Brain microvascular endothelial cell (primary cell): ENCODE measurements around the gene EIF1.
"Not testable (repeated sequence)": the region's sequence is repeated elsewhere in the genome, so short reads cannot be mapped to it uniquely, and the experiment has no call there.

Source experiments
- DNase-seq: peaks from one replicate; pipeline ENCODE4 v3.0.0-alpha.2; 2020
- H3K27ac ChIP-seq: fragments of 250-450 bp; sonication (Bioruptor Pico); 2 replicates; pipeline ENCODE4 v1.5.1; 2020; ENCODE audit warnings: mild to moderate bottlenecking, moderate library complexity
- H3K27me3 ChIP-seq: fragments of 250-450 bp; sonication (Bioruptor Pico); replicated peaks from 2 replicates; pipeline ENCODE4 v1.5.1; 2020; ENCODE audit warnings: mild to moderate bottlenecking
- H3K36me3 ChIP-seq: fragments of 250-450 bp; sonication (Bioruptor Pico); replicated peaks from 2 replicates; pipeline ENCODE4 v1.5.1; 2020; ENCODE audit warnings: mild to moderate bottlenecking
- H3K4me3 ChIP-seq: 2 replicates; pipeline ENCODE4 v1.5.1; 2011; ENCODE audit warnings: low read depth, mild to moderate bottlenecking, control low read depth, low read length, moderate library complexity
- CTCF ChIP-seq: IDR thresholded peaks from 2 replicates; pipeline ENCODE4 v1.5.1; 2011; ENCODE audit warnings: low read depth, mild to moderate bottlenecking, moderate library complexity, low read length, control low read depth, inconsistent platforms; ENCODE audit errors: missing control alignments
- in situ Hi-C: cut with HindIII; loops from 2 replicates; pipeline ENCODE4 v1.10.0; 2017; ENCODE audit warnings: low sequenced_read_pairs, low pct_ligation_motif_present

The EIF1 gene

DNA sequence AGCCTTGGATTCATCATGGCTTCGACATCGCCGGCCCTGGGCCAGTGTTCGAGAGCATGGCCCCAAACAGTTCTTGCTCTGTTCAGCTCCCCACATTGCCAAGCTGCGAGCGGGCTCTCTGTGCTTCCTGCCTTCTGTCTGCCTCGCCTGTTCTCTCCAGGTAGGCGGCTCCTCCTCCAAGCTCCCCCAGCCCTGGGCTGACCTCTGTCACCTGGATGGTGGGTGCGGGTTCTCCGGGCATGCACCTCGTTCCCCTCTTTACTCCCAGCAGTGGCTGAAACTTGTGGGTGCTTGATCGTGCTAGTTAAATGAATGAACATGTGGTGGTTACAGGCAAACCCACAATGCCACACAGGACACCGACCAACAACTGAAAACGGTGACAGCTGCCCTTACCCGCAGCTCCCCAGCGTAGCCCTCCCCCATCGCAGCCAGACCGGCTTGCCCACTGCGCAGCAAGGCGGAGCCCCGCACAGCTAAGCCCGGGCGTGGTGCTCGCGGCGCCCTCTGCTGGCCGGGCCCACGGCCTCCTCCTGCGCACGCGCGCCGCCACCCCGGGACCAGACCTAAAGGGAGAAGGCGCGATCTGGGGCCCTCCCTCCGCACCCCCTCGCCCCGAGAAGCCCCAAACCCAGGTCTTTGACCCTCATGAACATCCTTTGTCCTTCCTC, 23.0 kb upstream of the EIF1 start:
- no peaks in the 10 kb centered on the region for H3K36me3 ChIP-seq
- peak overlapping the region; percentile 61 for H3K27ac ChIP-seq
- in situ Hi-C loops = no loop called here
- H3K4me3 ChIP-seq = peak overlapping the region; percentile 58
- no peaks in the 10 kb centered on the region for H3K27me3 ChIP-seq
- peak; percentile 52 for DNase-seq
- peak; percentile 68 for TF ChIP-seq CTCF

DNA sequence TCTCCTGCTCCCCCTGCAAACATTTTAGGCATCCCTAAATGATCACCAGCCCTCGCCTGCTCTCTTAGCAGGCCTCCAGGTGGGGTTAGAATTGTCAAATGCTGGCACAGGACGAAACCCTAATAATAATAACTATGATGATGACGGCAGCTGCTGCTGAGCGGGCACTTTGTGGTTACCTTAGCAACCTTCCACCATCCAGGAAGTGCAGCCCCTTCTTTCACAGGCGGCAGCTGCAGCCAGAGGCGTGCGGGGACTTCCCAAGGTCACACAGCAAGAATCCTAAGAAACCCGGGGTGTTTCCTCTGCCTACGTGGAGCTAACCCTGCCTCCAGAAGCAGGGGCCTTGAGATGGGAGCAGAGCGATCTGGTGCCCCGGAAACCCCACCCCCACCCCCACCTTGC, 22.4 kb upstream of the EIF1 start:
- DNase-seq = peak; percentile 53
- H3K27ac ChIP-seq = peak overlapping the region; percentile 61
- no peaks in the 10 kb centered on the region for H3K27me3 ChIP-seq
- in situ Hi-C loops = no loop called here
- no peak for TF ChIP-seq CTCF
- H3K4me3 ChIP-seq = peak overlapping the region; percentile 55
- H3K36me3 ChIP-seq = no peaks in the 10 kb centered on the region

DNA sequence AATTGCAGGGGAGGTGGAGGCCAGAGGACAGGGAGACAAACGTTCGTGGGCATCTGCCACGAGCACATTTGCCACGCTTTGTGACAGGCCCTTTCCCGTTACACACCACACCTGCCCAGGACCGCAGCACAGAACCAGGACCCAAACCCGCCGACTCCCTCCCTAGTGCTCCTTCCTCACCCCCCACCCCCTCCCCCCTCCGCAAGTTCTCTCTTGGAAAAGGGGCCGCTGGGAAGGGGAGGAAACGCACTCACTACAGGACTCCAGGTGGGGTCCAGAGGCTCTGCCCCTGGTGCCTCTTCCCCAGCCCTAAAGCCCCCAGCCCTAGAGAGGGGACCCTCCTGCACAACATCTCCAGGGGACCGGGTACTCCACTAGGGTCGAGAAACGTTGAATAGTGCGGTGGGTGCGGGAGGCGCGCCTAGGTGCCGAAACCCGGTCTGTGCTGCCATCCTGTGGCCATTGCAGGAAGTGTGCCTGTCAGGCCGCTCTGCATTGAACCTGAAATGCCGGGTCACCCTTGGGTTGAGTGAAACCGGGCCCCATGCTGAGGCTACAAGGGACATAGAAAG, 21.9 kb upstream of the EIF1 start:
- in situ Hi-C loops = no loop called here
- H3K27ac ChIP-seq = peak overlapping the region; percentile 61

DNA sequence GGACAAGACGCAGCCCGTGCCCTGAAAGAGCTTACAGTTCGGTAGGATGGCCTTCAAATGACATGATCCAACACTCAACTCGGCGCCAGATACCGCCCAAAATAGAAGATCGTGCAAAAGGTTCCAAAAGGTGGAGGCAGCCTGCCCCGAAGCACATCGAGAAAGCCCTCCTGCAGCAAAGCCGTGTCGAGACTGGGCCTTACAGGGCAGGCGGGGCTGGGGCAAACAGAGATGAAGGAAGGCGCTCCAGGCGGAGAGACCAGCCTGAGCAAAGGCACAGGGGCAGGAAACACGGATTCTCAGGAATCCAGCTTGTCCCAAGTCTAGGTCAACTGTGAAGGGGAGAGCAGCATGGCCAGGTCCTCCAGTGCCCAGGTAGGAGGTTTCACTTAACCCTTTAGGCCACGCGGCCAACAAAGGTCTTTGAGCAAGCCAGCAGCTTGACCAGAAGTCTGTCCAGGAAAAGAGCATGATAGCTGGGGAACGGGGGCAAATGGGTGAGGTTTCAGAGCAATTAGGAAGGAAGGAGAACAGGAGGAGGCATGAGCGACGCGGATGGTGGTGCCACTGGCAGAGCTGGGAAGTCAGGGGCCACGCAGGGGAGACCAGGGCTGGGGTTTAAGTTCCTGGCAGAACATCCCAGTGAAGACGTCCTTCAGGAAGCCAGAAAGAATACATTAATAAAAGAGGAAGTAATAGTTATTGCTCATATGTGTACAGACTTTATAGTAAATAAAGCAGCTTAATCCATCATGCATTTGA, 21.2 kb upstream of the EIF1 start:
- no peak for TF ChIP-seq CTCF
- H3K4me3 ChIP-seq = no peak overlapping the region
- no peak for DNase-seq
- no peaks in the 10 kb centered on the region for H3K36me3 ChIP-seq
- H3K27ac ChIP-seq = no peak overlapping the region
- in situ Hi-C loops = no loop called here
- H3K27me3 ChIP-seq = no peaks in the 10 kb centered on the region

More for the DNA sequence above, 21.9 kb upstream of the EIF1 start:
- no peaks in the 10 kb centered on the region for H3K36me3 ChIP-seq
- peak; percentile 70 for DNase-seq
- H3K4me3 ChIP-seq = peak overlapping the region; percentile 55
- no peaks in the 10 kb centered on the region for H3K27me3 ChIP-seq
- TF ChIP-seq CTCF = peak; percentile 94

GRCh38 chr17:41672153-41672552, 16.5 kb upstream of the EIF1 start:
- H3K36me3 ChIP-seq = no peaks in the 10 kb centered on the region
- DNase-seq = no peak
- H3K27me3 ChIP-seq = no peaks in the 10 kb centered on the region
- H3K4me3 ChIP-seq = no peak overlapping the region
- no peak overlapping the region for H3K27ac ChIP-seq
- in situ Hi-C loops = no loop called here
- TF ChIP-seq CTCF = no peak

GRCh38 chr17:41675157-41676057, 13.3 kb upstream of the EIF1 start:
- H3K4me3 ChIP-seq, H3K27ac ChIP-seq, H3K36me3 ChIP-seq, DNase-seq, H3K27me3 ChIP-seq, in situ Hi-C loops: not testable (repeated sequence)
